Right lobe of liver (tissue), 6 donors: ENCODE measurements around the gene TRIM63. TPM values are rescaled to one million over a fixed set of nuclear protein-coding genes. Genes with fewer than 3 reads are reported as not detected.

ENCODE experiments used
- ATAC-seq, 4 donors: fragments of 200-7000 bp; cut with Tn5 transposase; one replicate each; pipeline ENCODE4 v1.9.1; 2020; ENCODE audit warnings: mild to moderate bottlenecking in 4 of 4, moderate library complexity in 4 of 4
- DNase-seq, 3 donors: peaks; one replicate each; pipeline ENCODE4 v3.0.0-alpha.2; 2020
- H3K27ac ChIP-seq, 3 donors: fragments of 200-600 bp; one replicate each; pipeline ENCODE4 v1.8.0; 2022
- H3K27me3 ChIP-seq, 2 donors: fragments of 200-600 bp; one replicate each; pipeline ENCODE4 v1.8.0; 2022
- H3K36me3 ChIP-seq, 4 donors: fragments of 200-600 bp; sonication (generic) in 1 of 4; one replicate each; pipeline versions ENCODE4 v1.5.1 to v1.8.0; 2017 to 2022; ENCODE audit warnings: control low read depth in 1 of 4
- H3K4me1 ChIP-seq, 4 donors: fragments of 200-600 bp; sonication (generic) in 1 of 4; one replicate each; pipeline versions ENCODE4 v1.5.1 to v1.8.0; 2017 to 2022; ENCODE audit warnings: control low read depth in 1 of 4
- H3K4me3 ChIP-seq, 3 donors: fragments of 200-600 bp; one replicate each; pipeline ENCODE4 v1.8.0; 2022
- H3K9me3 ChIP-seq, 4 donors: fragments of 200-600 bp; sonication (generic) in 1 of 4; one replicate each; pipeline versions ENCODE4 v1.5.1 to v1.8.0; 2017 to 2022; ENCODE audit warnings: control low read depth in 1 of 4
- POLR2A ChIP-seq: fragments of 450-650 bp; IDR thresholded peaks from one replicate; pipeline ENCODE4 v1.6.1; 2017; ENCODE audit warnings: antibody characterized with exemption, mild to moderate bottlenecking
- WGBS: methylation state at CpG from one replicate; pipeline ENCODE4 v1.1.6; 2018; ENCODE audit warnings: low coverage, low lambda C conversion rate; ENCODE audit not compliant: insufficient coverage; ENCODE audit errors: missing lambda C conversion rate; 5-methylcytosine and 5-hydroxymethylcytosine counted together
- intact Hi-C, 2 donors: fragments of 100-400 bp; cut with DNase I; formaldehyde crosslinking; loops; one replicate each; pipeline versions ENCODE4 v1.11.2 to v1.14.1; 2022
- total RNA-seq, 6 experiments: library from RNA; depleted of rRNA in 2 of 6; stranded (reverse); fragments of >200 nt in 2 of 6; fragmentation: NEBNext Ultra II Directional in 3 of 6; extraction: Animal tissue kit (Norgen Biotek cat#: 25700) in 3 of 6; gene quantifications; one replicate each; pipeline versions ENCODE4 v1.1.0 to v1.2.4, GENCODE V29; 2016 to 2023
- TF ChIP-seq, protein P1 (sequence below), 4 donors: fragments of 200-600 bp in 3 of 4; fragments of 450-650 bp in 1 of 4; IDR thresholded peaks; one replicate each; pipeline versions ENCODE4 v1.5.1 to v1.8.0; 2016 to 2022; ENCODE audit warnings: antibody characterized with exemption in 4 of 4, mild to moderate bottlenecking in 2 of 4
- donor health status: DM: no; HTN: yes; CAD: no.
- donor health status: DM: no; HTN: no; CAD: no.
- donor health status: DM: no; HTN: no; CAD: no.
- donor health status: DM: no; HTN: yes; CAD: no.
- donor health status: DM: no; HTN: yes; CAD: no.

The TRIM63 gene
- total RNA-seq, 6 experiments from 2014 or later = 0.18 to 3.5 (median 0.49) TPM; not detected in 3

DNA sequence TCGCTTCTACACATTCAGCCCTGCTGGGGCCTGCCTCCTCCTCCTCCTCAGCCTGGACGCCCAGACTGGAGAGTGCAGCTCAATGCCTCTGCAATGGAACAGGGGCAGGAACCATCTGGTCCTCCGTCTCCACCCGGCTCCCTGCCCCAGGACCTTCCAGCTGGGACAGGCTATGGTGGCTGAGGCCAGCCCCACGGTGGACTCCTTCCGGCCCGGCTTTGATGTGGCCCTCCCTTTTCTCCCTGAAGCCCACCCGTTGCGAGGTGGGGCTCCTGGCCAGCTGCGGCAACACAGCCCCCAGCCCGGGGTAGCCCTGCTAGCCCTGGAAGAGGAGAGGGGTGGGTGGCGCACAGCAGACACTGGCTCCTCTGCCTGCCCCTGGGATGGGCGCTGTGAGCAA, 44.4 kb downstream of the TRIM63 start:
- ATAC-seq (no peak), DNase-seq (no peak)
- no peaks in the 10 kb centered on the region for H3K27me3 ChIP-seq
- H3K4me3 ChIP-seq = no peak overlapping the region
- no peaks in the 10 kb centered on the region for H3K9me3 ChIP-seq
- no peak overlapping the region for H3K27ac ChIP-seq
- WGBS = 85% methylated on average over 6 of the region's 13 CpGs
- H3K4me1 ChIP-seq = no peaks in the 10 kb centered on the region
- no peaks in the 10 kb centered on the region for H3K36me3 ChIP-seq
- intact Hi-C loops = no loop called here
- TF ChIP-seq POLR2A = no peak
- TF ChIP-seq, protein P1, sequence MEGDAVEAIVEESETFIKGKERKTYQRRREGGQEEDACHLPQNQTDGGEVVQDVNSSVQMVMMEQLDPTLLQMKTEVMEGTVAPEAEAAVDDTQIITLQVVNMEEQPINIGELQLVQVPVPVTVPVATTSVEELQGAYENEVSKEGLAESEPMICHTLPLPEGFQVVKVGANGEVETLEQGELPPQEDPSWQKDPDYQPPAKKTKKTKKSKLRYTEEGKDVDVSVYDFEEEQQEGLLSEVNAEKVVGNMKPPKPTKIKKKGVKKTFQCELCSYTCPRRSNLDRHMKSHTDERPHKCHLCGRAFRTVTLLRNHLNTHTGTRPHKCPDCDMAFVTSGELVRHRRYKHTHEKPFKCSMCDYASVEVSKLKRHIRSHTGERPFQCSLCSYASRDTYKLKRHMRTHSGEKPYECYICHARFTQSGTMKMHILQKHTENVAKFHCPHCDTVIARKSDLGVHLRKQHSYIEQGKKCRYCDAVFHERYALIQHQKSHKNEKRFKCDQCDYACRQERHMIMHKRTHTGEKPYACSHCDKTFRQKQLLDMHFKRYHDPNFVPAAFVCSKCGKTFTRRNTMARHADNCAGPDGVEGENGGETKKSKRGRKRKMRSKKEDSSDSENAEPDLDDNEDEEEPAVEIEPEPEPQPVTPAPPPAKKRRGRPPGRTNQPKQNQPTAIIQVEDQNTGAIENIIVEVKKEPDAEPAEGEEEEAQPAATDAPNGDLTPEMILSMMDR (IDR thresholded peaks at IDR 0.05) = no peak

DNA sequence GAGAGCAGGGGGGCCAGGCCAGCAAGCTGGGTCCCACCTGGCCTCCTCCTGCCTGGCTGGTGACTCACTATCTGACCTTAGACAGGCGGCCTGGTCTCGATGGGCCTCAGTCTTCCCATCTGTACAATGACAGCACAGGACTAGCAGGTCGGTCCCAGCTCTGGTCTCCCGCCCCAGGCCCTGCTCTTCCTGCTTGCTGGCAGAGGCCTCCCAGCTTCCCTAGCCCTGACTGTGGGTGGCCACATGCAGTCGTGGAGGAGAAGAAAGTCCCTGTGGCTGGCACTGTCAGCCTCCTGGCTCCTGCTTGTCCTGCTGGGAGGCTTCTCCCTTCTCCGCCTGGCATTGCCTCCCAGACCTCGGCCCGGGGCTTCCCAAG, 45.0 kb downstream of the TRIM63 start:
- DNase-seq (no peak), ATAC-seq (no peak)
- H3K4me3 ChIP-seq = no peak overlapping the region
- no peak overlapping the region for H3K27ac ChIP-seq
- H3K27me3 ChIP-seq = no peaks in the 10 kb centered on the region
- H3K4me1 ChIP-seq = no peaks in the 10 kb centered on the region
- TF ChIP-seq POLR2A = no peak
- TF ChIP-seq, protein P1 (IDR thresholded peaks at IDR 0.05) = no peak
- no peaks in the 10 kb centered on the region for H3K36me3 ChIP-seq
- no peaks in the 10 kb centered on the region for H3K9me3 ChIP-seq
- WGBS = no CpG with 5 or more reads among the region's 8 CpGs
- intact Hi-C loops = no loop called here

DNA sequence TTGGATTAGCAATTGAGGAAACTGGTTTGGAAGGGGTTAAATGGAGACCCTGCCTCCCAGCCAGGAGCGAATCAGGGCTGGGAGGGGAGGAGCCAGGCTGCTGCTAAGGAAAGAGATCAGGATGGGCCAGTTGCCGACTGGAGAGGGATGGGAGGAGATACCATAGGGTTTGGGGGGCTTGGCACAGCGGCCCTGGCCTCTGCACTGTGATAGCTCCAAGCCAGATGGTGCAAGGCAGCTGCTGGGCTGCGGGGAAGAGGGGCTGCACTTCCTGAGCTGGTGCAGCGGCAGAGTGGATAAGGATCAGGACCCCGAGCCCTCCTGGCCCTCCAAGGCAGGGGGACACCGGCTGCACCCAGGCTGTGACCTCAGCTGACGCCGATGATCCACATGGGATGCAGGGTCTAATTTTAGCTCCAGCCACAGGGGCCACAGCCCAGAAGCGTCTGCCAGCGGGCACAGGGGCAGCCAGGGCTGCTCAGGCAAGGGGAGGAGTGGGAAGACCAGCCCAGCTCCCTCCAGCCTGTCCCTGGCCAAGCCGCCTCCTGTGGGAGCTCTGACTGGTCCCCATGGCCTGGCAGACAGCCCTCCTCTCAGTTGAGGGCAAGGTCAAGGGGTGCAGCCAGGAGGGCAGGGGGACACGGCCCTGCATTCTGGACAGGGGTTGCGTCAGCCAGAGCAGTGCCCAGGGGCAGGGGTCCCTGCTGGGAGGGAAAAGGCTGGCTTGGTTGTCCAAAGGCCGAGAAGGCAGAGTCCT, 45.6 kb downstream of the TRIM63 start, which contains the start of gene EXTL1:
TSS of gene EXTL1 (plus strand) at position 129 of the 757 bp plus-strand sequence. CDS start 872 bp downstream, outside the sequence.
- Histone ChIP-seq H3K4me3 (no peak within 1 kb of the TSS), H3K27me3 (no peaks in the 10 kb centered on the region), H3K27ac (no peak within 1 kb of the TSS), H3K4me1 (no peaks in the 10 kb centered on the region), H3K36me3 (no peaks in the 10 kb centered on the region), H3K9me3 (no peaks in the 10 kb centered on the region)
- DNase-seq = no peak
- intact Hi-C loops = no loop called here
- TF ChIP-seq, protein P1 (IDR thresholded peaks at IDR 0.05) = no peak
- WGBS = 10% methylated on average over 2 of the region's 15 CpGs
- ATAC-seq = no peak

DNA sequence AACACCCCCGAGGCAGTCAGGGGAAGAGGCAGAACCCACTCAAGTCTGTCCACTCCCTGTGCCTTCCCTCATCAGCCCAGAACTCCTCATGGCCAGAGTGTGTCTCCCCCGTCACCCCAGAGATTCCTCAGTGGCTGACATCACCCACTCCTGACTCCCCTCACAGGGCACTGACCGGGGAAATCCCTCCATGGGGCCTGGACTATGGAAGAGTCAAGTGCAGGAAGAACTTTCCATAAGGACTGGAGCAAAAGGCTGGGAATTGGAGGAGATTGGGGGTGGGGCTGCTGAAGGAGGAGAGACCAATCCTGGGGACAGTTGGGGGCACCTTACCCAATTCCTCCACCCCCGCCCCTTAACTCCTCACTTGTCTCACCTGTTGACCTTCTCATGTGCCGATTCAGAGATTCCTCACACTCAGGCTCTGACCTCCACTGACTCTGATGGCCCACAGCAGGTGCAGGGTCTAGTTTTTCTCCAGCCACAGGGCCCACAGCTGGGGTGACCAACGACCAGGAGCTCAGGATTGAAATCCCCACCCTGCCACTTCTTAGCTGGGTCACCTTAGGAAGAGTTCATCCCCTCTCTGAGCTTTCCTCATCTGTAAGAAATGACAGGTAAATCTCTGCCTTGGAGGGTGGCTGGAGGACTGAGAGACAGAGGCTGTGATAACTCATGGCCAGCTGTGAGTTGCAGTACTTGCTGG, 46.3 kb downstream of the TRIM63 start:
- whole genome bisulfite sequencing = 54% methylated on average over 3 of the region's 6 CpGs
- Histone ChIP-seq H3K36me3 (no peaks in the 10 kb centered on the region), H3K9me3 (no peaks in the 10 kb centered on the region), H3K27ac (no peak overlapping the region), H3K27me3 (no peaks in the 10 kb centered on the region), H3K4me3 (no peak overlapping the region), H3K4me1 (no peaks in the 10 kb centered on the region)
- intact Hi-C loops = no loop called here
- no peak for DNase-seq
- ATAC-seq = peak in 1 of 4 donors; percentile 34
- TF ChIP-seq, protein P1 (IDR thresholded peaks at IDR 0.05) = no peak
- no peak for TF ChIP-seq POLR2A
